ENCODE results near the gene PDS5B. TPM values are rescaled to one million over a fixed set of nuclear protein-coding genes. Genes with fewer than 3 reads are reported as not detected.

Gene PDS5B
- total RNA-seq, 1 experiment from 2014 or later: 44.3 TPM

DNA sequence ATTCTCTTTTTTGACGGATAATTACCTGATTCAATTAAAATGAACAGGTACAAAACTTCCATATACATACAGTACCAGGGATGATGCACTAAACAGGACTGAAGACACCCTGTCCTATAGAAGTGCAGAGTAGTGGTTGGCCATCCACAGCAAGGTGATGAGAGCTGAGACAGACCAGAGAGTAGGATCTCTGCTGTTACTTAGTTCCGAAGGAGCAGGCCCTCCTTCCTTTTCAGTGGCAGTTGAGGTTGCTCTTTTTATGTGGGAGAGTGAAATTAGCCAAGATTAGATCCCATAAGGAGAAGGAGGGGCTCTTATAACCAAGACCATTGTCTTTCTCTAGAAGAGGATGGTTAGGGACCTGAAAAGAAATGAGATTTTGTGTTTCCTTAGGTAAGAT is 4.0 kb downstream of the PDS5B start (continued):
- TF ChIP-seq SMAD3 (CRISPR knock-in tag; IDR thresholded peaks at IDR 0.05; ENCODE audit: borderline replicate concordance) (no peak), ZNF263 (CRISPR knock-in tag; IDR thresholded peaks at IDR 0.05; ENCODE audit: low read depth) (no peak)

DNA sequence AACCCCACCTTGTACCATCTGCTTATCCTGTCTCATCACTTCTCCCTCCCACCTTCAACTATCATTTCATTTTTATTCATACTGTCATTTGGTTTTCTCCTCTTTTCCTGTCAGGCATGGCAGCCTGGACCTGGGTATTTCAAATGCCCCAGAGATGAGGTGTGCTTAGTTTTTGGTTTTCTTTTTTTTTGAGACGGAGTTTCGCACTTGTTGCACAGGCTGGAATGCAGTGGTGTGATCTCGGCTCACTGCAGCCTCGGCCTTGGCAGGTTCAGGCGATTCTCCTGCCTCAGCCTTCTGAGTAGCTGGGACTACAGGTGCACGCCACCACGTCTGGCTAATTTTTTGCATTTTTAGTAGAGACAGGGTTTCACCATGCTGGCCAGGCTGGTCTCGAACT is 5.8 kb downstream of the PDS5B start:
- DNase-seq (ENCODE audit: low spot score): no peak
- Mint-ChIP-seq H3K9me3 (no peaks in the 10 kb centered on the region), H3K36me3 (no peaks in the 10 kb centered on the region), H3K4me3 (no peak overlapping the region), H3K4me1 (peaks cover 48% of the 10 kb centered on the region), H3K27me3 (ENCODE audit: low read depth) (no peaks in the 10 kb centered on the region), H3K27ac (0 out of 2 replicates have a peak overlapping the region, but pooled peaks have one; percentile 20)
- no peak for ATAC-seq
- ChIA-PET CTCF (interaction anchor here (0.9 to 1.9 kb wide), 3 partner anchors 11 to 77 kb away, joined by 3 to 6 read pairs (median 4); no protein-coding TSS in a partner anchor), POLR2A (no interaction called here)
- no peak for TF ChIP-seq RORB (CRISPR knock-in tag; IDR thresholded peaks at IDR 0.05)
- TF ChIP-seq, protein P1, sequence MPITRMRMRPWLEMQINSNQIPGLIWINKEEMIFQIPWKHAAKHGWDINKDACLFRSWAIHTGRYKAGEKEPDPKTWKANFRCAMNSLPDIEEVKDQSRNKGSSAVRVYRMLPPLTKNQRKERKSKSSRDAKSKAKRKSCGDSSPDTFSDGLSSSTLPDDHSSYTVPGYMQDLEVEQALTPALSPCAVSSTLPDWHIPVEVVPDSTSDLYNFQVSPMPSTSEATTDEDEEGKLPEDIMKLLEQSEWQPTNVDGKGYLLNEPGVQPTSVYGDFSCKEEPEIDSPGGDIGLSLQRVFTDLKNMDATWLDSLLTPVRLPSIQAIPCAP (CRISPR knock-in tag; IDR thresholded peaks at IDR 0.05): no peak
- TF ChIP-seq NR2C2 (CRISPR knock-in tag; IDR thresholded peaks at IDR 0.05): no peak
- TF ChIP-seq, protein P2, sequence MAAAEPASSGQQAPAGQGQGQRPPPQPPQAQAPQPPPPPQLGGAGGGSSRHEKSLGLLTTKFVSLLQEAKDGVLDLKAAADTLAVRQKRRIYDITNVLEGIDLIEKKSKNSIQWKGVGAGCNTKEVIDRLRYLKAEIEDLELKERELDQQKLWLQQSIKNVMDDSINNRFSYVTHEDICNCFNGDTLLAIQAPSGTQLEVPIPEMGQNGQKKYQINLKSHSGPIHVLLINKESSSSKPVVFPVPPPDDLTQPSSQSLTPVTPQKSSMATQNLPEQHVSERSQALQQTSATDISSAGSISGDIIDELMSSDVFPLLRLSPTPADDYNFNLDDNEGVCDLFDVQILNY (CRISPR knock-in tag; IDR thresholded peaks at IDR 0.05): no peak
- TF ChIP-seq, protein P3, sequence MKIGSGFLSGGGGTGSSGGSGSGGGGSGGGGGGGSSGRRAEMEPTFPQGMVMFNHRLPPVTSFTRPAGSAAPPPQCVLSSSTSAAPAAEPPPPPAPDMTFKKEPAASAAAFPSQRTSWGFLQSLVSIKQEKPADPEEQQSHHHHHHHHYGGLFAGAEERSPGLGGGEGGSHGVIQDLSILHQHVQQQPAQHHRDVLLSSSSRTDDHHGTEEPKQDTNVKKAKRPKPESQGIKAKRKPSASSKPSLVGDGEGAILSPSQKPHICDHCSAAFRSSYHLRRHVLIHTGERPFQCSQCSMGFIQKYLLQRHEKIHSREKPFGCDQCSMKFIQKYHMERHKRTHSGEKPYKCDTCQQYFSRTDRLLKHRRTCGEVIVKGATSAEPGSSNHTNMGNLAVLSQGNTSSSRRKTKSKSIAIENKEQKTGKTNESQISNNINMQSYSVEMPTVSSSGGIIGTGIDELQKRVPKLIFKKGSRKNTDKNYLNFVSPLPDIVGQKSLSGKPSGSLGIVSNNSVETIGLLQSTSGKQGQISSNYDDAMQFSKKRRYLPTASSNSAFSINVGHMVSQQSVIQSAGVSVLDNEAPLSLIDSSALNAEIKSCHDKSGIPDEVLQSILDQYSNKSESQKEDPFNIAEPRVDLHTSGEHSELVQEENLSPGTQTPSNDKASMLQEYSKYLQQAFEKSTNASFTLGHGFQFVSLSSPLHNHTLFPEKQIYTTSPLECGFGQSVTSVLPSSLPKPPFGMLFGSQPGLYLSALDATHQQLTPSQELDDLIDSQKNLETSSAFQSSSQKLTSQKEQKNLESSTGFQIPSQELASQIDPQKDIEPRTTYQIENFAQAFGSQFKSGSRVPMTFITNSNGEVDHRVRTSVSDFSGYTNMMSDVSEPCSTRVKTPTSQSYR (CRISPR knock-in tag; IDR thresholded peaks at IDR 0.05): no peak
- TF ChIP-seq NFATC4 (CRISPR knock-in tag; IDR thresholded peaks at IDR 0.05): no peak
- TF ChIP-seq TCF7 (CRISPR knock-in tag; IDR thresholded peaks at IDR 0.05; ENCODE audit: low read depth): no peak
- TF ChIP-seq ELF4 (CRISPR knock-in tag; IDR thresholded peaks at IDR 0.05; ENCODE audit: low read depth): no peak
- no peak for TF ChIP-seq PRRX2 (CRISPR knock-in tag; IDR thresholded peaks at IDR 0.05)
- TF ChIP-seq, protein P4, sequence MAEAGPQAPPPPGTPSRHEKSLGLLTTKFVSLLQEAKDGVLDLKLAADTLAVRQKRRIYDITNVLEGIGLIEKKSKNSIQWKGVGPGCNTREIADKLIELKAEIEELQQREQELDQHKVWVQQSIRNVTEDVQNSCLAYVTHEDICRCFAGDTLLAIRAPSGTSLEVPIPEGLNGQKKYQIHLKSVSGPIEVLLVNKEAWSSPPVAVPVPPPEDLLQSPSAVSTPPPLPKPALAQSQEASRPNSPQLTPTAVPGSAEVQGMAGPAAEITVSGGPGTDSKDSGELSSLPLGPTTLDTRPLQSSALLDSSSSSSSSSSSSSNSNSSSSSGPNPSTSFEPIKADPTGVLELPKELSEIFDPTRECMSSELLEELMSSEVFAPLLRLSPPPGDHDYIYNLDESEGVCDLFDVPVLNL (CRISPR knock-in tag; IDR thresholded peaks at IDR 0.05; ENCODE audit: borderline replicate concordance, low read depth): no peak
- TF ChIP-seq, protein P5, sequence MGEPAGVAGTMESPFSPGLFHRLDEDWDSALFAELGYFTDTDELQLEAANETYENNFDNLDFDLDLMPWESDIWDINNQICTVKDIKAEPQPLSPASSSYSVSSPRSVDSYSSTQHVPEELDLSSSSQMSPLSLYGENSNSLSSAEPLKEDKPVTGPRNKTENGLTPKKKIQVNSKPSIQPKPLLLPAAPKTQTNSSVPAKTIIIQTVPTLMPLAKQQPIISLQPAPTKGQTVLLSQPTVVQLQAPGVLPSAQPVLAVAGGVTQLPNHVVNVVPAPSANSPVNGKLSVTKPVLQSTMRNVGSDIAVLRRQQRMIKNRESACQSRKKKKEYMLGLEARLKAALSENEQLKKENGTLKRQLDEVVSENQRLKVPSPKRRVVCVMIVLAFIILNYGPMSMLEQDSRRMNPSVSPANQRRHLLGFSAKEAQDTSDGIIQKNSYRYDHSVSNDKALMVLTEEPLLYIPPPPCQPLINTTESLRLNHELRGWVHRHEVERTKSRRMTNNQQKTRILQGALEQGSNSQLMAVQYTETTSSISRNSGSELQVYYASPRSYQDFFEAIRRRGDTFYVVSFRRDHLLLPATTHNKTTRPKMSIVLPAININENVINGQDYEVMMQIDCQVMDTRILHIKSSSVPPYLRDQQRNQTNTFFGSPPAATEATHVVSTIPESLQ (CRISPR knock-in tag; IDR thresholded peaks at IDR 0.05): no peak
- no peak for TF ChIP-seq GABPB1 (CRISPR knock-in tag; IDR thresholded peaks at IDR 0.05)
- TF ChIP-seq CBFB (CRISPR knock-in tag; IDR thresholded peaks at IDR 0.05; ENCODE audit: low read depth): no peak
- TF ChIP-seq ZNF138 (CRISPR knock-in tag; conservative IDR thresholded peaks at IDR 0.05): no peak
- no peak for TF ChIP-seq NFE2L1 (CRISPR knock-in tag; IDR thresholded peaks at IDR 0.05)
- no peak for TF ChIP-seq GTF2I (CRISPR knock-in tag; conservative IDR thresholded peaks at IDR 0.05)
- TF ChIP-seq ZNF232 (CRISPR knock-in tag; IDR thresholded peaks at IDR 0.05): no peak
- TF ChIP-seq ESRRA (CRISPR knock-in tag; IDR thresholded peaks at IDR 0.05; ENCODE audit: borderline replicate concordance): no peak
